Measurements from ENCODE around the gene NSG1.

NSG1 gene

GRCh38 chr4:4385729-4386295, 1.1 kb upstream of the NSG1 start:
- no peaks in the 10 kb centered on the region for H3K9me3 Mint-ChIP-seq
- H3K4me1 Mint-ChIP-seq (ENCODE audit: low read depth): peaks cover 3% of the 10 kb centered on the region
- peaks cover 55% of the 10 kb centered on the region for H3K27me3 Mint-ChIP-seq (ENCODE audit: low read depth)
- H3K4me3 Mint-ChIP-seq: peak overlapping the region; percentile 67
- H3K27ac Mint-ChIP-seq: no peak overlapping the region
- no peaks in the 10 kb centered on the region for H3K36me3 Mint-ChIP-seq (ENCODE audit: low read depth)

- H3K4me1 Mint-ChIP-seq (ENCODE audit: low read depth): peaks cover 3% of the 10 kb centered on the region
- no peak overlapping the region for H3K27ac Mint-ChIP-seq
- H3K27me3 Mint-ChIP-seq (ENCODE audit: low read depth): peaks cover 55% of the 10 kb centered on the region
- no peaks in the 10 kb centered on the region for H3K9me3 Mint-ChIP-seq
- peak overlapping the region; percentile 67 for H3K4me3 Mint-ChIP-seq
- no peaks in the 10 kb centered on the region for H3K36me3 Mint-ChIP-seq (ENCODE audit: low read depth)
These were observed 586 bp upstream of the NSG1 start for GRCh38 chr4:4386296-4386735.

DNA sequence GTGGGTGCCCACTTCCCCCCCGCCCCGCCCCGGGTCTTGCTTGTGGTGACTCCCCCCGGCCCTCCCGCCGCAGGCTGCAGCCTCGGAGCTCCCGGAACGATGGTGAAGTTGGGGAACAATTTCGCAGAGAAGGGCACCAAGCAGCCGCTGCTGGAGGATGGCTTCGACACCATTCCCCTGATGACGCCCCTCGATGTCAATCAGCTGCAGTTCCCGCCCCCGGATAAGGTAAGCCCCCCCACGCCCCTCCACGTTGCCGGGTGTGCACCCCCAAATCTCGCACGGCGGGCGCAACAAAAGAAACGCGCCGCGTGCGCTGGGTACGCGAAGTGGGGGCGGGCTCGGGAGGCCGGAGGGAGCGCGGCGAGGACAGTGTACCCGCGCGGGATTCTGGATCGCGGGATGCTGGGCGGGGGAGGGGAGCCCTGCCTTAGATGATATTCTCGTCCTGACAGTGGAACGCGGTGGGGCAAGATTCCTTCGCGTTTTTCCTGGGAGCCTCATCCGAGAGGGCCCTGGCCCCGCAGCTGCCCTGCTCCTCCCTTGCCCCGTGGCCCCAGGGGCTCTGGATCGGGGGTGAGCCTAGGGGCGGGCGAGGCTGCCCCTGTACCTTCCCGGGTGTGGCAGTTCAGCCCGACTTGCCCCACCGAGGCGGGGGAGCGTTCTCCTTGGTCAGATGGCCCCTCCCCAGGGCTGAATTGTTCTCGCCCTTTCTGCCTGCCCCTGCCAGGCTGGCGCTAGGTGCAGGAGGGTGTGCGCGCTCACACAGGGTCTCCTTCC, 819 bp downstream of the NSG1 start:
- Mint-ChIP-seq H3K9me3 (no peaks in the 10 kb centered on the region), H3K27me3 (ENCODE audit: low read depth) (peaks cover 47% of the 10 kb centered on the region), H3K4me3 (peak overlapping the region; percentile 35), H3K4me1 (ENCODE audit: low read depth) (peaks cover 3% of the 10 kb centered on the region), H3K36me3 (ENCODE audit: low read depth) (no peaks in the 10 kb centered on the region), H3K27ac (no peak overlapping the region)

GRCh38 chr4:4388311-4388790, 1.4 kb downstream of the NSG1 start:
- Mint-ChIP-seq H3K9me3 (no peaks in the 10 kb centered on the region), H3K27me3 (ENCODE audit: low read depth) (peaks cover 41% of the 10 kb centered on the region), H3K36me3 (ENCODE audit: low read depth) (no peaks in the 10 kb centered on the region), H3K4me1 (ENCODE audit: low read depth) (peaks cover 3% of the 10 kb centered on the region), H3K4me3 (peak overlapping the region; percentile 35), H3K27ac (no peak overlapping the region)

DNA sequence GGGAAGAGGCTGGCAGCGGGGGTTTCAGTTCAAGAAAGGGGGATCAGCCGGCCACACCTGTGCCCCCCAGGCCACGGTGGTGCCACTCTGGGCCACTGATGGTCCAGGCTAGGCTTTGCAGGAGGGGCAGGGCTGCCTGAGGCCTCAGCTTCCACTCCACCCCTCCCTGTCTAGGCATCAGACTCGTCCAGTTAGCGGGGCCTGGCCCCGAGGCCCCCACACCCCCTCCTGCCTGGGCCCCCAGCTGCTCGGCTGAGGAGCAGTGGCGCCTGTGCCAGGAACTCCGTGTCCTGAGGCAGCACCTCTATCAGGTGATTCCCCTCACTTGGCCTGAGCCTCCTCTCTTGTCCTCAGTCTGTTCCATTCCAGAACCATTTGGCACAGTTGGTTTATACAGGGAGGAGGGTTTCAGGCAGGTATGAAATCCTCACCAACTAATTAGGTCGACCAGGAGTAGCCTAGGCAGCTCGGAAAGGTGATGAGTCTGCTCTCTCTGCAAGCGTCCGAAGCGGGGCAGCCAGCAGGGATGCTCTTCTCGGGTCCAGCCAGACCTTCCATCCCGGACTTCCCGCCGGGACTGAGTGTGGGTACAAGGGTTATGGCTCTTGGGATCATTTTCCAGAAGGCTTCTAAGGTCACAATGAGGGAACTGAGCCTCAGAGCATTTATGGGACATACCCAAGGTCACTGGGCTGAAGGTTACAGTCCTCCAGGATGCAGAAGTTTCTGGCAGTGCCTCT, 2.1 kb downstream of the NSG1 start:
- Mint-ChIP-seq H3K9me3 (no peaks in the 10 kb centered on the region), H3K4me3 (no peak overlapping the region), H3K36me3 (ENCODE audit: low read depth) (no peaks in the 10 kb centered on the region), H3K27me3 (ENCODE audit: low read depth) (peaks cover 40% of the 10 kb centered on the region), H3K27ac (no peak overlapping the region), H3K4me1 (ENCODE audit: low read depth) (peaks cover 3% of the 10 kb centered on the region)

- no peak overlapping the region for H3K4me3 Mint-ChIP-seq
- no peaks in the 10 kb centered on the region for H3K36me3 Mint-ChIP-seq (ENCODE audit: low read depth)
- H3K9me3 Mint-ChIP-seq: no peaks in the 10 kb centered on the region
- peaks cover 29% of the 10 kb centered on the region for H3K27me3 Mint-ChIP-seq (ENCODE audit: low read depth)
- H3K4me1 Mint-ChIP-seq (ENCODE audit: low read depth): peaks cover 3% of the 10 kb centered on the region
- H3K27ac Mint-ChIP-seq: no peak overlapping the region
These were observed 3.1 kb downstream of the NSG1 start for GRCh38 chr4:4390046-4390445.

GRCh38 chr4:4390515-4391240, 3.8 kb downstream of the NSG1 start:
- H3K36me3 Mint-ChIP-seq (ENCODE audit: low read depth): no peaks in the 10 kb centered on the region
- H3K4me3 Mint-ChIP-seq: no peak overlapping the region
- no peak overlapping the region for H3K27ac Mint-ChIP-seq
- peaks cover 3% of the 10 kb centered on the region for H3K4me1 Mint-ChIP-seq (ENCODE audit: low read depth)
- H3K27me3 Mint-ChIP-seq (ENCODE audit: low read depth): peaks cover 27% of the 10 kb centered on the region
- H3K9me3 Mint-ChIP-seq: no peaks in the 10 kb centered on the region

DNA sequence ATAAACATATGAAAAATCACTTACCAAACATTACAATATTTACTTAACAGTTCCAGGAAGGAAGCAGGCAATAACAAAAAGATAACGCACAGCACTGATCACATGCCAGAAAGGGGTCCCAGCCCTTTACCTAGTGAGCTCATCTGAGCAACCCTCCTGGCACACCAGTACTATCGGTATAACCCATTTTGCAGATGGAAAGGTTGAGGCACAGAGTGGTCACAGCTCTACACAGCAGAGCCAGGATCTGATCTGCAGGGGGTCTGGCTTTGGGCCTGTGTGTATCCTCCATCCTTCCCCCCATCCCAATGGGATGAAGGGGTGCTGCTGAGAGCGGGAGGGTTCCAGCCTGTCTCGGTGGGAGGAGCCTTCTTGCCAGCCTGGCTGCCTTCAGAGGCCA, 5.0 kb downstream of the NSG1 start:
- no peaks in the 10 kb centered on the region for H3K9me3 Mint-ChIP-seq
- H3K4me1 Mint-ChIP-seq (ENCODE audit: low read depth): peaks cover 3% of the 10 kb centered on the region
- no peaks in the 10 kb centered on the region for H3K36me3 Mint-ChIP-seq (ENCODE audit: low read depth)
- peaks cover 21% of the 10 kb centered on the region for H3K27me3 Mint-ChIP-seq (ENCODE audit: low read depth)
- no peak overlapping the region for H3K27ac Mint-ChIP-seq
- no peak overlapping the region for H3K4me3 Mint-ChIP-seq

DNA sequence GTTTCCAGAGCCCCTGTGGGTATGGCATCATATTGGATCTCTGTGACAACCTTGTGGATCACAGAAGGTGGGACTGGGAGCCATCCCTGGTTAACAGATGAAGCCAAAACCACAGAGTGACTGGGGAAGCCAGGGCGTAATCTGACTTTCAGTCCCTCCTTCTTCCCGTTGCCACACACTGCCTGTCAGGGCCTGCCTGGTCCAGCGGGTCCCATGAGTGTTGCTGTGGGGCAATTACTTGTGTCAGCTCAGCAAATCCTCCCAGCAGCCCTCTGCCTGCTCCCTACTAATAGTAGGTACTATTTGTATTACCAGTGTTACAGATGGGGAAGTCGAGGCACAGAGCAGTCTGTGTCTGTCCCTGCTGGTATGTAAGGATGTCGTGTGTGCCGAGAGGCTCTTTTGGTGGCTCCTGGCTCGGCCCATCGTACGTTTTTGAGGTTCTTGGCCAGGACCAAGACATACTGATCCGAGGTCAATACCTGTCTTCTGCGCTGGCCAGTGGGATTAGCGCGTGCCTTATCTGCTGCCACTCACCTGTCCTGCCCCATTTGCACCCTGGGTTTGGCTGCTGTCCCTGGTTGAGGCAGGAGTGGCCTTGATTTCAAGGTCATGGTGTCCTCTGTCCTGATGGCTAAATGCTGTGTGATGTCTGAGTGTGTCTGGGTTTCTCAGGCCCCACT, 5.7 kb downstream of the NSG1 start:
- Mint-ChIP-seq H3K36me3 (ENCODE audit: low read depth) (no peaks in the 10 kb centered on the region), H3K27ac (no peak overlapping the region), H3K9me3 (no peaks in the 10 kb centered on the region), H3K27me3 (ENCODE audit: low read depth) (peaks cover 21% of the 10 kb centered on the region), H3K4me3 (no peak overlapping the region), H3K4me1 (ENCODE audit: low read depth) (peaks cover 3% of the 10 kb centered on the region)

- Mint-ChIP-seq H3K27ac (no peak overlapping the region), H3K4me1 (ENCODE audit: low read depth) (no peaks in the 10 kb centered on the region), H3K4me3 (no peak overlapping the region), H3K27me3 (ENCODE audit: low read depth) (peaks cover 9% of the 10 kb centered on the region), H3K9me3 (no peaks in the 10 kb centered on the region), H3K36me3 (ENCODE audit: low read depth) (no peaks in the 10 kb centered on the region)
These were observed 7.7 kb downstream of the NSG1 start for GRCh38 chr4:4394644-4395043.

- H3K4me3 Mint-ChIP-seq: no peak overlapping the region
- no peaks in the 10 kb centered on the region for H3K9me3 Mint-ChIP-seq
- H3K36me3 Mint-ChIP-seq (ENCODE audit: low read depth): no peaks in the 10 kb centered on the region
- H3K4me1 Mint-ChIP-seq (ENCODE audit: low read depth): no peaks in the 10 kb centered on the region
- no peak overlapping the region for H3K27ac Mint-ChIP-seq
- peaks cover 11% of the 10 kb centered on the region for H3K27me3 Mint-ChIP-seq (ENCODE audit: low read depth)
These were observed 8.5 kb downstream of the NSG1 start for GRCh38 chr4:4395371-4395770.

GRCh38 chr4:4395849-4396627, 9.1 kb downstream of the NSG1 start:
- Mint-ChIP-seq H3K27me3 (ENCODE audit: low read depth) (peaks cover 11% of the 10 kb centered on the region), H3K27ac (no peak overlapping the region), H3K36me3 (ENCODE audit: low read depth) (no peaks in the 10 kb centered on the region), H3K4me1 (ENCODE audit: low read depth) (no peaks in the 10 kb centered on the region), H3K9me3 (no peaks in the 10 kb centered on the region), H3K4me3 (no peak overlapping the region)

GRCh38 chr4:4396628-4397440, 9.9 kb downstream of the NSG1 start:
- no peaks in the 10 kb centered on the region for H3K36me3 Mint-ChIP-seq (ENCODE audit: low read depth)
- no peaks in the 10 kb centered on the region for H3K4me1 Mint-ChIP-seq (ENCODE audit: low read depth)
- no peak overlapping the region for H3K27ac Mint-ChIP-seq
- no peak overlapping the region for H3K4me3 Mint-ChIP-seq
- H3K9me3 Mint-ChIP-seq: no peaks in the 10 kb centered on the region
- peaks cover 11% of the 10 kb centered on the region for H3K27me3 Mint-ChIP-seq (ENCODE audit: low read depth)

All from T-helper 1 cell treated with Interleukin-12 subunit alpha and Interleukin-12 subunit beta and Interleukin-4 antibody, amounts not matched to agents 30 μg/mL and 1 μg/mL, for 36 hours (primary cell).